Heart right ventricle (tissue), 16 donors: ENCODE results near the gene TMEM143. TPM values are rescaled to one million over a fixed set of nuclear protein-coding genes. Genes with fewer than 3 reads are reported as not detected.
A peak's percentile ranks its signal among the peaks of the same experiment; 100 is the strongest.

Experiments
- ATAC-seq, 8 donors: fragments of 200-7000 bp; cut with Tn5 transposase; one replicate each; pipeline ENCODE4 v1.9.1; 2020; ENCODE audit warnings: mild to moderate bottlenecking in 8 of 8, moderate library complexity in 8 of 8, moderate number of reproducible peaks in 1 of 8
- DNase-seq, 2 donors: peaks; one replicate each; pipeline ENCODE4 v3.0.0-alpha.2; 2020
- H3K27ac ChIP-seq, 10 donors: fragments of 200-600 bp; sonication (generic) in 2 of 10; one replicate each; pipeline versions ENCODE4 v1.5.0 to v1.8.0; 2020 to 2022; ENCODE audit warnings: mild to moderate bottlenecking in 3 of 10
- H3K27me3 ChIP-seq, 7 donors: fragments of 200-600 bp; one replicate each; pipeline ENCODE4 v1.8.0; 2021 to 2022; ENCODE audit warnings: mild to moderate bottlenecking in 2 of 7
- H3K36me3 ChIP-seq, 9 donors: fragments of 200-600 bp; sonication (generic) in 1 of 9; one replicate each; pipeline versions ENCODE4 v1.5.0 to v1.8.0; 2020 to 2022; ENCODE audit warnings: mild to moderate bottlenecking in 2 of 9
- H3K4me1 ChIP-seq, 9 donors: fragments of 200-600 bp; sonication (generic) in 1 of 9; one replicate each; pipeline versions ENCODE4 v1.5.0 to v1.8.0; 2020 to 2022; ENCODE audit warnings: mild to moderate bottlenecking in 4 of 9
- H3K4me3 ChIP-seq, 10 donors: fragments of 200-600 bp; sonication (generic) in 2 of 10; one replicate each; pipeline versions ENCODE4 v1.5.0 to v1.8.0; 2020 to 2022; ENCODE audit warnings: mild to moderate bottlenecking in 7 of 10, moderate library complexity in 2 of 10
- H3K9me3 ChIP-seq, 11 donors: fragments of 200-600 bp in 10 of 11; sonication (generic) in 2 of 11; one replicate each; pipeline versions ENCODE4 v1.5.0 to v1.8.0; 2013 to 2022; ENCODE audit warnings: mild to moderate bottlenecking in 2 of 11, control low read depth in 1 of 11, moderate library complexity in 1 of 11
- WGBS, 2 donors: extraction: QIAGEN DNeasy Blood & Tissue Kit; methylation state at CpG; one replicate each; pipeline ENCODE4 v1.1.7; 2013; ENCODE audit warnings: inconsistent platforms in 1 of 2; 5-methylcytosine and 5-hydroxymethylcytosine counted together
- intact Hi-C, 10 donors: fragments of 100-400 bp; cut with DNase I; formaldehyde crosslinking; loops; one replicate each; pipeline versions ENCODE4 v1.11.1 to v1.14.2; 2022
- polyA plus RNA-seq, 2 donors: library from polyadenylated mRNA; stranded (reverse); fragments of 200-250 nt; gene quantifications; one replicate each; pipeline ENCODE4 v1.2.3, GENCODE V29; 2013
- total RNA-seq, 10 donors: library from RNA; stranded (reverse); fragmentation: NEBNext Ultra II Directional in 3 of 10; extraction: Animal tissue kit (Norgen Biotek cat#: 25700) in 3 of 10; gene quantifications; one replicate each; pipeline versions ENCODE4 v1.2.1 to v1.2.4, GENCODE V29; 2021 to 2023
- TF ChIP-seq, protein P1 (sequence below), 9 donors: fragments of 200-600 bp; sonication (generic) in 2 of 9; IDR thresholded peaks; one replicate each; pipeline versions ENCODE4 v1.5.0 to v1.8.0; 2021 to 2022; ENCODE audit warnings: antibody characterized with exemption in 9 of 9, mild to moderate bottlenecking in 5 of 9, moderate library complexity in 1 of 9
- donor health status: Arrhythmogenic right ventricular cardiomyopathy.
- donor health status: ischemic (EF 13 %, LVEDD 7.1; RV severe dilation, severe dysfunction).
- donor health status: healthy with polysubstance abuse.
- donor health status: DM: no; HTN: yes; CAD: no.
- donor health status: DM: no; HTN: no; CAD: no.
- donor health status: ischemic (EF 25% LVEDD 6.9; RV normal size, moderate dysfunction).
- donor health status: ischemic (EF 25% LVEDD 5.7; RV mildly dilated, moderate dysfunction).
- donor health status: healthy.
- donor health status: DM: yes; HTN: yes; CAD: no.
- donor health status: Ischemic cardiomyopathy.
- donor health status: ischemic (EF 35%, LVEDD 5.7; RV mildly dilated, moderate dysfunction).
- donor health status: nonischemic (EF 11% LVEDD 7.7; RV severe dilation, severe dysfunction).
- donor health status: DM: yes; HTN: yes; CAD: no.
- donor health status: PGD.
- donor health status: ischemic (EF 29% LVEDD 5.4; RV normal size, mild dysfunction).
- donor health status: nonischemic (EF 23%, LVEDD 6.1; RV moderate dilation, normal function).

TMEM143 gene
- total and polyA plus RNA-seq, 12 donors = 9.7 to 110 (median 80.4) TPM

DNA sequence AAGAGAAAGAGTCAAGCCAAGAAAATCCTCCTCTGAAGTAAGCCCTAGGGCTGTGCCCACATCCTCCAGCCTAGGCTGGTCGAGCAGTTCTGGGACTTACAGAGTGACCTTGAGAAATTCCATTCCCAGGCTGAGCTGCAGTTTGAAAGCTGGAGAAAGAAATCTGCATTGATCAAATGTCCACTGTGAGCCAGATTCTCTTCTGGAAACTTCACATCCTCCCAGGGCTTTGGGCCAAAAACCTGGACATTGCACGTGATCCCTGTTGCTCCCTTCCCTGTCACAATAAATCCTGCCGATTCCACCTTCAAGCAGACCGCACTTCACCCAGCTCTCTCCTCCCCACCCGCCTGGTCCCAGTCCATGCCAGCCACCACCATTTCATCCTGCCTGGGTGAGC lies 15.7 kb downstream of the TMEM143 start:
- 21 to 33% methylated on average over 5 of the region's 5 CpGs for WGBS, 2 donors
- DNase-seq (peak in 1 of 2 donors; percentile 48), ATAC-seq (peak in 7 of 8 donors; percentile 25 to 54 (median 40))

GRCh38 chr19:48346191-48346590 lies 17.5 kb downstream of the TMEM143 start:
- ATAC-seq = no peak
- intact Hi-C loops = no loop called here

More for the DNA sequence above, 15.7 kb downstream of the TMEM143 start:
- H3K27ac ChIP-seq = peak overlapping the region in 4 of 10 donors; percentile 40 to 58 (median 48)
- no peaks in the 10 kb centered on the region for H3K9me3 ChIP-seq
- H3K27me3 ChIP-seq = no peaks in the 10 kb centered on the region
- intact Hi-C loops = no loop called here
- no peak overlapping the region for H3K4me3 ChIP-seq
- H3K4me1 ChIP-seq = peaks cover 0 to 11% (median 6%) of the 10 kb centered on the region in 9 donors
- TF ChIP-seq, protein P1, sequence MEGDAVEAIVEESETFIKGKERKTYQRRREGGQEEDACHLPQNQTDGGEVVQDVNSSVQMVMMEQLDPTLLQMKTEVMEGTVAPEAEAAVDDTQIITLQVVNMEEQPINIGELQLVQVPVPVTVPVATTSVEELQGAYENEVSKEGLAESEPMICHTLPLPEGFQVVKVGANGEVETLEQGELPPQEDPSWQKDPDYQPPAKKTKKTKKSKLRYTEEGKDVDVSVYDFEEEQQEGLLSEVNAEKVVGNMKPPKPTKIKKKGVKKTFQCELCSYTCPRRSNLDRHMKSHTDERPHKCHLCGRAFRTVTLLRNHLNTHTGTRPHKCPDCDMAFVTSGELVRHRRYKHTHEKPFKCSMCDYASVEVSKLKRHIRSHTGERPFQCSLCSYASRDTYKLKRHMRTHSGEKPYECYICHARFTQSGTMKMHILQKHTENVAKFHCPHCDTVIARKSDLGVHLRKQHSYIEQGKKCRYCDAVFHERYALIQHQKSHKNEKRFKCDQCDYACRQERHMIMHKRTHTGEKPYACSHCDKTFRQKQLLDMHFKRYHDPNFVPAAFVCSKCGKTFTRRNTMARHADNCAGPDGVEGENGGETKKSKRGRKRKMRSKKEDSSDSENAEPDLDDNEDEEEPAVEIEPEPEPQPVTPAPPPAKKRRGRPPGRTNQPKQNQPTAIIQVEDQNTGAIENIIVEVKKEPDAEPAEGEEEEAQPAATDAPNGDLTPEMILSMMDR (IDR thresholded peaks at IDR 0.05) = no peak
- peaks cover 0 to 18% (median 0%) of the 10 kb centered on the region in 9 donors for H3K36me3 ChIP-seq

GRCh38 chr19:48344892-48345291 lies 18.8 kb downstream of the TMEM143 start:
- ATAC-seq (peak in 2 of 8 donors; percentile 17 to 18), DNase-seq (no peak)
- H3K36me3 ChIP-seq = peaks cover 0 to 38% (median 0%) of the 10 kb centered on the region in 9 donors
- WGBS, 2 donors = 98% methylated on average over 6 of the region's 6 CpGs
- peaks cover 0 to 11% (median 6%) of the 10 kb centered on the region in 9 donors for H3K4me1 ChIP-seq
- TF ChIP-seq, protein P1 (IDR thresholded peaks at IDR 0.05) = no peak
- intact Hi-C loops = no loop called here
- no peak overlapping the region for H3K27ac ChIP-seq
- no peaks in the 10 kb centered on the region for H3K9me3 ChIP-seq
- no peaks in the 10 kb centered on the region for H3K27me3 ChIP-seq
- no peak overlapping the region for H3K4me3 ChIP-seq

More at GRCh38 chr19:48346191-48346590, 17.5 kb downstream of the TMEM143 start:
- TF ChIP-seq, protein P1 (IDR thresholded peaks at IDR 0.05) = no peak
- no peak overlapping the region for H3K4me3 ChIP-seq
- no peak for DNase-seq
- H3K4me1 ChIP-seq = peaks cover 0 to 11% (median 6%) of the 10 kb centered on the region in 9 donors
- no peaks in the 10 kb centered on the region for H3K9me3 ChIP-seq
- H3K27me3 ChIP-seq = no peaks in the 10 kb centered on the region
- peaks cover 0 to 32% (median 0%) of the 10 kb centered on the region in 9 donors for H3K36me3 ChIP-seq
- no peak overlapping the region for H3K27ac ChIP-seq
- WGBS, 2 donors = 86 to 98% methylated on average over 2 of the region's 2 CpGs

- WGBS, 2 donors = 93 to 94% methylated on average over 23 of the region's 23 CpGs
- H3K4me3 ChIP-seq = no peak overlapping the region
- no peaks in the 10 kb centered on the region for H3K9me3 ChIP-seq
- peaks cover 0 to 5% (median 2%) of the 10 kb centered on the region in 9 donors for H3K4me1 ChIP-seq
- H3K36me3 ChIP-seq = peaks cover 0 to 38% (median 0%) of the 10 kb centered on the region in 9 donors
- intact Hi-C loops = no loop called here
- ATAC-seq = no peak
- TF ChIP-seq, protein P1 (IDR thresholded peaks at IDR 0.05) = no peak
- no peak overlapping the region for H3K27ac ChIP-seq
- no peaks in the 10 kb centered on the region for H3K27me3 ChIP-seq
- no peak for DNase-seq
Observed at GRCh38 chr19:48342841-48343540, 20.7 kb downstream of the TMEM143 start.
